HepG2 (cell line): ENCODE data around the gene GZF1. TPM values are rescaled to one million over a fixed set of nuclear protein-coding genes. Genes with fewer than 3 reads are reported as not detected.

ENCODE experiments used
- DPF2 ChIP-seq: sonication (generic); formaldehyde crosslinking; IDR thresholded peaks from 2 replicates; pipeline ENCODE4 v1.4.0; 2020; ENCODE audit warnings: mild to moderate bottlenecking, low read depth, missing genetic modification reagents, borderline replicate concordance
- HMGA1 ChIP-seq: sonication (generic); formaldehyde crosslinking; conservative IDR thresholded peaks from 2 replicates; pipeline ENCODE4 v1.4.0; 2020; ENCODE audit warnings: missing genetic modification reagents
- NR2F1 ChIP-seq, 2 experiments: fragments of 450-650 bp in 1 of 2; formaldehyde crosslinking in 1 of 2; IDR thresholded peaks; 2 replicates each; pipeline versions ENCODE4 v1.5.0 to v1.6.1; 2016 to 2020; ENCODE audit warnings: mild to moderate bottlenecking in 1 of 2, missing compliant biosample characterization in 1 of 2, missing genetic modification reagents in 1 of 2, moderate library complexity in 1 of 2
- PHF5A ChIP-seq: IDR thresholded peaks from one replicate; pipeline ENCODE4 v1.6.1; 2018; ENCODE audit warnings: low read depth, missing genetic modification reagents; ENCODE audit not compliant: unreplicated experiment
- RFX1 ChIP-seq: fragments of 450-650 bp; IDR thresholded peaks from 2 replicates; pipeline ENCODE4 v1.6.1; 2017
- THYN1 ChIP-seq: sonication (generic); formaldehyde crosslinking; IDR thresholded peaks from 2 replicates; pipeline ENCODE4 v1.8.1; 2023; ENCODE audit warnings: low read depth, mild to moderate bottlenecking, moderate library complexity, missing genetic modification reagents, borderline replicate concordance
- USF2 ChIP-seq, 2 experiments: sonication (generic) in 1 of 2; formaldehyde crosslinking in 1 of 2; IDR thresholded peaks; 2 replicates each; pipeline versions ENCODE4 v1.5.1 to v1.6.1; 2011 to 2020; ENCODE audit warnings: borderline replicate concordance in 1 of 2, low read depth in 1 of 2, low read length in 1 of 2, mild to moderate bottlenecking in 1 of 2, missing genetic modification reagents in 1 of 2, moderate library complexity in 1 of 2
- ZBED4 ChIP-seq: sonication (generic); formaldehyde crosslinking; IDR thresholded peaks from 2 replicates; pipeline ENCODE4 v1.4.0; 2020; ENCODE audit warnings: missing genetic modification reagents, borderline replicate concordance
- ZBTB37 ChIP-seq: sonication (generic); formaldehyde crosslinking; IDR thresholded peaks from 2 replicates; pipeline ENCODE4 v1.4.0; 2020; ENCODE audit warnings: mild to moderate bottlenecking, missing genetic modification reagents
- ZFP36L1 ChIP-seq: sonication (generic); formaldehyde crosslinking; IDR thresholded peaks from 2 replicates; pipeline ENCODE4 v1.8.0; 2022; ENCODE audit warnings: mild to moderate bottlenecking, missing genetic modification reagents, moderate library complexity
- ZFP41 ChIP-seq: sonication (generic); formaldehyde crosslinking; IDR thresholded peaks from 2 replicates; pipeline ENCODE4 v1.4.0; 2020; ENCODE audit warnings: mild to moderate bottlenecking, missing genetic modification reagents, borderline replicate concordance
- ZKSCAN8 ChIP-seq: IDR thresholded peaks from 2 replicates; pipeline ENCODE4 v1.6.1; 2016; ENCODE audit warnings: borderline replicate concordance, missing genetic modification reagents, missing compliant biosample characterization
- ZMYM3 ChIP-seq: sonication (generic); formaldehyde crosslinking; IDR thresholded peaks from 2 replicates; pipeline ENCODE4 v1.5.1; 2020; ENCODE audit warnings: mild to moderate bottlenecking, missing genetic modification reagents
- ZNF33A ChIP-seq: sonication (generic); formaldehyde crosslinking; IDR thresholded peaks from 2 replicates; pipeline ENCODE4 v1.5.1; 2020; ENCODE audit warnings: missing genetic modification reagents, mild to moderate bottlenecking, moderate library complexity, borderline replicate concordance
- ZNF772 ChIP-seq: sonication (generic); formaldehyde crosslinking; IDR thresholded peaks from 2 replicates; pipeline ENCODE4 v1.5.0; 2020; ENCODE audit warnings: mild to moderate bottlenecking, missing genetic modification reagents
- polyA plus RNA-seq, 8 experiments: library from polyadenylated mRNA; depleted of rRNA in 3 of 8; stranded (reverse) in 7 of 8; unstranded in 1 of 8; fragments of >200 nt; fragmentation: Illumina TruSeq in 4 of 8; extraction: Trizol in 4 of 8; gene quantifications; 2 replicates each; pipeline versions ENCODE4 v1.2.1 to v1.2.3, GENCODE V29; 2011 to 2016; ENCODE audit warnings: low read depth in 4 of 8, missing spikeins in 1 of 8, mixed read lengths in 1 of 8; ENCODE audit not compliant: insufficient read depth in 1 of 8
- total RNA-seq, 5 experiments: library from RNA; depleted of rRNA; stranded (reverse); fragments of >200 nt; fragmentation: Illumina TruSeq; extraction: Trizol; gene quantifications; 2 replicates each; pipeline ENCODE4 v1.2.3, GENCODE V29; 2016; ENCODE audit warnings: low read depth in 1 of 5
- TF ChIP-seq, protein P1 (sequence below): sonication (generic); formaldehyde crosslinking; IDR thresholded peaks from 2 replicates; pipeline ENCODE4 v1.9.0; 2021; ENCODE audit warnings: missing genetic modification reagents, mild to moderate bottlenecking, borderline replicate concordance
- TF ChIP-seq, protein P2 (sequence below): sonication (generic); formaldehyde crosslinking; IDR thresholded peaks from 2 replicates; pipeline ENCODE4 v1.4.0; 2020; ENCODE audit warnings: missing genetic modification reagents

Gene GZF1
- total and polyA plus RNA-seq, 2 of the 13 experiments (the other 11 are each of a cell fraction or from before 2014, with no cell fraction given), result 16.9 to 26.0 TPM

DNA sequence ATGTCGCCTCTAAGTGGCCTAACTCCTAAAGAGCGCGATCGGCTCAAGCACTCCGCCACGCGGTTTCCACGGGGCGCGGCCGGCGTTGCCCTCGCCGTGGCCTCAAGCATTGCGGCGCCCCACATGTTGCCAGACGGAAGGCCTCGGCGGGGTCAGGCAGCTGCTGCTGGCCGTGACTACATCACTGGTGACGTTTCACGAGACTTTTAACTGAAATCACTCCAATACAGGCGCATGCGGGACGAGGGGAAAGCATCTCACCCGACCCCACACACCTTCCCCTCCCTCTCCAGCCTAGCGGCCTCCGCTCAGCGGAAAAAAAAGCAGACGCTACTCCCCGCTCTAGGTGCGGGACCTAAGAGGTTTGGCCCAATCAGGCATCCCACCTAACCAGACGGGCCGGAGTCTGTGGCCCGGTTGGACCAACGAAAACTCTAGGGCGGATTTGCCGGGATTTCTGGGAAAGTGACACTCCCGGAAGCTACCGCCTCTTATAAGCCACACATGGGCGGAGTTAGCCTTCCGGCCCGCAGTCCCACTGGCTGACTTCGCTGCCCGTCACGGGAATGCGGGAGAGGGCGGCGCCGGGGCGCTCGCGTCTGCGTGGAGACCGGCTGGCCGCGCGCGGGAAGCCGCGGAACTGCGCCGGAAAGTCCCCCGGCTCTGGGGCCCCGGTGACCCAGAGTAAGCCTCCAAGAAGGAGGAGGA, 11.6 kb upstream of the GZF1 start, which contains the start of gene NXT1 (continued):
- TF ChIP-seq, protein P1, sequence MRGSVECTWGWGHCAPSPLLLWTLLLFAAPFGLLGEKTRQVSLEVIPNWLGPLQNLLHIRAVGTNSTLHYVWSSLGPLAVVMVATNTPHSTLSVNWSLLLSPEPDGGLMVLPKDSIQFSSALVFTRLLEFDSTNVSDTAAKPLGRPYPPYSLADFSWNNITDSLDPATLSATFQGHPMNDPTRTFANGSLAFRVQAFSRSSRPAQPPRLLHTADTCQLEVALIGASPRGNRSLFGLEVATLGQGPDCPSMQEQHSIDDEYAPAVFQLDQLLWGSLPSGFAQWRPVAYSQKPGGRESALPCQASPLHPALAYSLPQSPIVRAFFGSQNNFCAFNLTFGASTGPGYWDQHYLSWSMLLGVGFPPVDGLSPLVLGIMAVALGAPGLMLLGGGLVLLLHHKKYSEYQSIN (CRISPR knock-in tag), result no peak
- TF ChIP-seq ZNF33A (CRISPR knock-in tag) (no peak), ZKSCAN8 (CRISPR knock-in tag) (peak; percentile 72; the same call in 1 of the 2 replicates), ZBTB37 (peak; percentile 56; the same call in 1 of the 2 replicates), ZMYM3 (peak; percentile 9; the same call in 1 of the 2 replicates), ZFP41 (CRISPR knock-in tag) (peak; percentile 94), THYN1 (CRISPR knock-in tag) (no peak), RFX1 (no peak), ZNF772 (CRISPR knock-in tag) (no peak; the same call in 1 of the 2 replicates), PHF5A (CRISPR knock-in tag) (peak; percentile 54), HMGA1 (no peak), NR2F1 (CRISPR knock-in tag; IDR thresholded peaks at IDR 0.05) (peak; percentile 64 to 67), DPF2 (CRISPR knock-in tag) (no peak), USF2 (IDR thresholded peaks at IDR 0.05; ENCODE audit: low read depth, low read length) (no peak; the same call in 1 of the 2 replicates), USF2 (CRISPR knock-in tag; IDR thresholded peaks at IDR 0.05; ENCODE audit: borderline replicate concordance) (peak; percentile 71; the same call in 1 of the 2 replicates), ZBED4 (CRISPR knock-in tag) (peak; percentile 98), ZFP36L1 (no peak)
- TF ChIP-seq, protein P2, sequence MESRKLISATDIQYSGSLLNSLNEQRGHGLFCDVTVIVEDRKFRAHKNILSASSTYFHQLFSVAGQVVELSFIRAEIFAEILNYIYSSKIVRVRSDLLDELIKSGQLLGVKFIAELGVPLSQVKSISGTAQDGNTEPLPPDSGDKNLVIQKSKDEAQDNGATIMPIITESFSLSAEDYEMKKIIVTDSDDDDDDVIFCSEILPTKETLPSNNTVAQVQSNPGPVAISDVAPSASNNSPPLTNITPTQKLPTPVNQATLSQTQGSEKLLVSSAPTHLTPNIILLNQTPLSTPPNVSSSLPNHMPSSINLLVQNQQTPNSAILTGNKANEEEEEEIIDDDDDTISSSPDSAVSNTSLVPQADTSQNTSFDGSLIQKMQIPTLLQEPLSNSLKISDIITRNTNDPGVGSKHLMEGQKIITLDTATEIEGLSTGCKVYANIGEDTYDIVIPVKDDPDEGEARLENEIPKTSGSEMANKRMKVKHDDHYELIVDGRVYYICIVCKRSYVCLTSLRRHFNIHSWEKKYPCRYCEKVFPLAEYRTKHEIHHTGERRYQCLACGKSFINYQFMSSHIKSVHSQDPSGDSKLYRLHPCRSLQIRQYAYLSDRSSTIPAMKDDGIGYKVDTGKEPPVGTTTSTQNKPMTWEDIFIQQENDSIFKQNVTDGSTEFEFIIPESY, result peak; percentile 75
